ENCODE results near the gene GRHL3. TPM values are rescaled to one million over a fixed set of nuclear protein-coding genes. Genes with fewer than 3 reads are reported as not detected.
A peak's percentile ranks its signal among the peaks of the same experiment; 100 is the strongest.

GRHL3 gene
- total RNA-seq, 4 donors from 2014 or later, result 93.6 to 154 (median 129) TPM

DNA sequence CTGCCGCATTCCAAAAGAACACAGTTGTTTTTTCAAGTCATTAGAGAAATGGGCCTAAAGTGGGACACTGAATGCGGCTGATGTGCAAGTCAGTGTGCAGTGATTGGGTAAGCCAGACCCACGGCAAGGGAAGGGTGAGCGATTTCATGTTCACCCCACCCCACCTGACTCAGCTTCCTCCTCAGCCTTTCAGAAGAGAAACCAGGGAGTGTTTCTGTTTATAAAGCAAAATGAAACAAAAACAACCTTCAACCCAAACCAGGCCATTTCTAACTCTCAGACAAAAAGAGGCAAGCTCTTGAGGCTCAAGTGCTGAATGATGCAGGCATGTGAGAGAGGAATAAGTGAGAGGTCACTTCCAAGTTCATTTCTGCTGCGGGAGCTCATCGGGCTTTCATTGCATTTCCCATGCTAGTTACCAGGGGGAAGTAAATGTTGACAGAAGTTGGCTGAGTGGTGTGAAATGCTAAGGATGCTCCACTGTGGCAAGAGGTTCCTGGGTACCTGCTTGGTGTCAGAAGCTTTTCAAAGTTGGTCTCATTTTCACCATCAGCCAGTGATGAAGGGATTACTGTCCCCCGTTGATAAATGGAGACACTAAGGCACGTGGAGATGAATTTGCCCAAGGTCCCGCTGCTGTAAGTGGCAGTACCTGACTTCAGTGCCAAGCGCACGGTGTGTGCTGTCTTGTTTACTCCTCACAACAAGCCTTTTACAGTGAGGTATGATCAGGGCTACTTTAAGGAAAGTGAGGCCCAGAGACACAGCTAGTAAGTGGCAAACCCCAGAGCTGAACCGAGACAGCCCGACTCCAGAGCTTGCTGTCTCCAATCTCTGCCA, 65.3 kb downstream of the GRHL3 start:
- Histone ChIP-seq H3K4me1 (peaks cover 67% of the 10 kb centered on the region), H3K36me3 (no peaks in the 10 kb centered on the region), H3K27ac (peak overlapping the region; percentile 61), H3K9me3 (no peaks in the 10 kb centered on the region), H3K4me3 (no peak overlapping the region), H3K27me3 (no peaks in the 10 kb centered on the region)
- TF ChIP-seq, protein P1, sequence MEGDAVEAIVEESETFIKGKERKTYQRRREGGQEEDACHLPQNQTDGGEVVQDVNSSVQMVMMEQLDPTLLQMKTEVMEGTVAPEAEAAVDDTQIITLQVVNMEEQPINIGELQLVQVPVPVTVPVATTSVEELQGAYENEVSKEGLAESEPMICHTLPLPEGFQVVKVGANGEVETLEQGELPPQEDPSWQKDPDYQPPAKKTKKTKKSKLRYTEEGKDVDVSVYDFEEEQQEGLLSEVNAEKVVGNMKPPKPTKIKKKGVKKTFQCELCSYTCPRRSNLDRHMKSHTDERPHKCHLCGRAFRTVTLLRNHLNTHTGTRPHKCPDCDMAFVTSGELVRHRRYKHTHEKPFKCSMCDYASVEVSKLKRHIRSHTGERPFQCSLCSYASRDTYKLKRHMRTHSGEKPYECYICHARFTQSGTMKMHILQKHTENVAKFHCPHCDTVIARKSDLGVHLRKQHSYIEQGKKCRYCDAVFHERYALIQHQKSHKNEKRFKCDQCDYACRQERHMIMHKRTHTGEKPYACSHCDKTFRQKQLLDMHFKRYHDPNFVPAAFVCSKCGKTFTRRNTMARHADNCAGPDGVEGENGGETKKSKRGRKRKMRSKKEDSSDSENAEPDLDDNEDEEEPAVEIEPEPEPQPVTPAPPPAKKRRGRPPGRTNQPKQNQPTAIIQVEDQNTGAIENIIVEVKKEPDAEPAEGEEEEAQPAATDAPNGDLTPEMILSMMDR (IDR thresholded peaks at IDR 0.05), result no peak
- no peak for TF ChIP-seq POLR2AphosphoS5 (IDR thresholded peaks at IDR 0.05)
- TF ChIP-seq POLR2A (IDR thresholded peaks at IDR 0.05), result no peak
- no peak for TF ChIP-seq EP300 (IDR thresholded peaks at IDR 0.05)
- DNase-seq (ENCODE audit: low spot score in 2 of 2), result peak in 1 of 2 donors; percentile 73
- 80% methylated on average over 11 of the region's 13 CpGs for WGBS

- no peak overlapping the region for H3K27ac ChIP-seq
- 92% methylated on average over 12 of the region's 12 CpGs for WGBS
- DNase-seq (ENCODE audit: low spot score in 2 of 2), result peak in 1 of 2 donors; percentile 48
- no peaks in the 10 kb centered on the region for H3K36me3 ChIP-seq
- no peaks in the 10 kb centered on the region for H3K27me3 ChIP-seq
- TF ChIP-seq POLR2A (IDR thresholded peaks at IDR 0.05) (no peak), POLR2AphosphoS5 (IDR thresholded peaks at IDR 0.05) (no peak), EP300 (IDR thresholded peaks at IDR 0.05) (no peak)
- TF ChIP-seq, protein P1 (IDR thresholded peaks at IDR 0.05), result peak in 1 of 2 donors; percentile 52
- peaks cover 60% of the 10 kb centered on the region for H3K4me1 ChIP-seq
- H3K9me3 ChIP-seq, result no peaks in the 10 kb centered on the region
- no peak overlapping the region for H3K4me3 ChIP-seq
These were observed 66.2 kb downstream of the GRHL3 start for GRCh38 chr1:24385160-24385940.

GRCh38 chr1:24386241-24386640, 67.1 kb downstream of the GRHL3 start:
- peak in 1 of 2 donors; percentile 62 for DNase-seq (ENCODE audit: low spot score in 2 of 2)
- peaks cover 57% of the 10 kb centered on the region for H3K4me1 ChIP-seq

DNA sequence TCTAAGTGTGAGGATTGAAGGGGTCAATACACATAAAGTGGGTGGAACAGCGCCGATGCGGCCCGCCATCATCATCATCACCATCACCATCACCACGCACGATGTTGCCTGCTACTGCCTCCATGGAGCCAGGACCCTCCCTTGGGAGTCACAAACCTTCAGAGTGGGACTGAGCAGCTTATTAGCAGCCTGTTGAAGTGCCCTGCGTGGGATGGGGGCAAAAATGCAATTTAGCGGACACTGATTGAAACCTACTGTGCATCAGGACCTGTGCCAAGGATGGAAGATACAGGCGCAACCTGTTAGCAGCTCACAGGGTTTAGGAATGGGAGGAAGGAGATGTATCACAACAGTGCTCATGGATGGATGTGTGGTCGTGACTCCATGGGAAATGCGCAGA, 67.8 kb downstream of the GRHL3 start:
- no peaks in the 10 kb centered on the region for H3K36me3 ChIP-seq
- no peak overlapping the region for H3K4me3 ChIP-seq
- 77% methylated on average over 11 of the region's 11 CpGs for WGBS
- TF ChIP-seq, protein P1 (IDR thresholded peaks at IDR 0.05), result no peak
- no peaks in the 10 kb centered on the region for H3K9me3 ChIP-seq
- H3K27ac ChIP-seq, result no peak overlapping the region
- no peaks in the 10 kb centered on the region for H3K27me3 ChIP-seq
- DNase-seq (ENCODE audit: low spot score in 2 of 2), result peak in 1 of 2 donors; percentile 65
- peaks cover 57% of the 10 kb centered on the region for H3K4me1 ChIP-seq

More at GRCh38 chr1:24386241-24386640, 67.1 kb downstream of the GRHL3 start:
- H3K36me3 ChIP-seq, result no peaks in the 10 kb centered on the region
- TF ChIP-seq POLR2AphosphoS5 (IDR thresholded peaks at IDR 0.05) (no peak), EP300 (IDR thresholded peaks at IDR 0.05) (no peak), POLR2A (IDR thresholded peaks at IDR 0.05) (no peak)
- TF ChIP-seq, protein P1 (IDR thresholded peaks at IDR 0.05), result no peak
- H3K27ac ChIP-seq, result peak overlapping the region; percentile 1
- no peaks in the 10 kb centered on the region for H3K9me3 ChIP-seq
- H3K27me3 ChIP-seq, result no peaks in the 10 kb centered on the region
- no peak overlapping the region for H3K4me3 ChIP-seq
- WGBS, result 63% methylated on average over 9 of the region's 9 CpGs

DNA sequence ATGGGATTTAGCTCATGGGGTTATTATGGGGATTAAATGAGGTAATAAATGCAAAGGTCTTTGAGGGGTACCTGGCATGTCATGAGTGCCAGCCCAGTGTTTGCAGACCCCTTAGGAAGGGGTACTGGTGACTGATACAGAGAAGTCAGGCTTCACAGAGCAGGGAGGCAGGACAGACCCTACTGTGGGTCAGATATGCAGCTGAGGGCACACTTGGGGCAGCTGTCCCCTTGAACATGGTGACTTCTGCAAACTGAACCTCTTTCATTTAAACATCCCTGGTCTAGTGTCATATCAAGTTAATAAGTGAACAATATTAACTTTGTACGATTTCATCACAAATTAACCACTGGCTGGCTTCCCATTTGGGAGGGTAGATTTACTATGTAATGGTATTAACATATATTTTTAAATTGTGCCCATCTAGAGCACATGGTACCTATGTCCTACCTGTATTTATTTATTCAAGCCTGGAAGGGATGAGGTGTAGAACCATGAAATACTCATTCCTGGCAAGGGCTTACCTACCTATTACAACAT, 68.5 kb downstream of the GRHL3 start:
- WGBS, result 86% methylated on average over 1 of the region's 1 CpG
- Histone ChIP-seq H3K27me3 (no peaks in the 10 kb centered on the region), H3K4me3 (no peak overlapping the region), H3K9me3 (no peaks in the 10 kb centered on the region), H3K27ac (no peak overlapping the region), H3K4me1 (peaks cover 62% of the 10 kb centered on the region), H3K36me3 (no peaks in the 10 kb centered on the region)
- TF ChIP-seq EP300 (IDR thresholded peaks at IDR 0.05) (no peak), POLR2AphosphoS5 (IDR thresholded peaks at IDR 0.05) (no peak), POLR2A (IDR thresholded peaks at IDR 0.05) (no peak)
- TF ChIP-seq, protein P1 (IDR thresholded peaks at IDR 0.05), result no peak
- DNase-seq (ENCODE audit: low spot score in 2 of 2), result peak in 1 of 2 donors; percentile 32

Measured in suprapubic skin (tissue), 4 donors.